CD4-positive, alpha-beta T cell treated with Interferon gamma for 1 hour (primary cell): ENCODE results near the gene F8A3.
"Not testable (repeated sequence)": the region's sequence is repeated elsewhere in the genome, so short reads cannot be mapped to it uniquely, and the experiment has no call there.

Experiments used
- DNase-seq: peaks from one replicate; pipeline ENCODE4 v3.0.0-alpha.2; 2020

Gene F8A3

DNA sequence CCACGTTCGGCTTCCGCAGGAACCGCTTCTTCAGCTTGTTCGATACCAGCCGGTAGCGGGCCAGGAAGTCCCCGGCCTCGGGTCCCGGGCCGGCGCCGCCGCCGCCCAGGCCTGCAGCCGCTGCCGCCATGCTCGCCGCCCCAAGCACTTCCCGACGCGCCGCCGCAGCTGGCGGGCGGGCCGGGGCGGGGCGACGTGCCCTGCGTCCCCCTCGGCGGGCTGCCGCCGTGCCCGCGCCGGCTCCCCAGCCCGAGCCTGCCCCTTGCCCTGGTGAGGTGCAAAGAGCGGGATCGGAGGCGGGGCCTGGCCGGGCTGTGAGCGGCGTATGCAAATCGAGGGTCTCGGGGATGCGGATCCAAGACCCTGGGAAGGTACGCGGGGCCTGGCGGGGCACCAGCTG, at the start of gene F8A3:
TSS of gene F8A3 (minus strand) at position 150 of the 400 bp plus-strand sequence. CDS start at position 130, 20 bp downstream.
- not testable (repeated sequence) for DNase-seq

DNA sequence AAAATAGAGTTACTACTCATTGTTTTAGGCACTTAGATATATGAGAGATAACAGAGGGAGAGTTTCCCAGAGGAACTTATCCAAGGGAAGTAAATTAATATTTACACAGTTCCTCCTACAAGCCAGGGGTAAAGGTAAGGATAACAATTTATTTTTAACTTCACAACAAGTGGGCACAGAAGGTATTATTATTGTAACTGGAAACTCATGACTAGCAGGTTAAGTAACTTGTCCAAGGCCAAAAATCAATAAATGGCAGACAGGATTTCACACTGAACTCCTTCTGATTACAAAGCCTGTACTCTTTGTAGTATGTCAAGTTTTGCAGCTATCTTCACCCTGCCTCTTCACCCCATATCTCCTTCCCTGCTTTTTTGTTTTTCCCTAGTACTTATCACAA, 46.9 kb upstream of the F8A3 start:
- no peak for DNase-seq

DNA sequence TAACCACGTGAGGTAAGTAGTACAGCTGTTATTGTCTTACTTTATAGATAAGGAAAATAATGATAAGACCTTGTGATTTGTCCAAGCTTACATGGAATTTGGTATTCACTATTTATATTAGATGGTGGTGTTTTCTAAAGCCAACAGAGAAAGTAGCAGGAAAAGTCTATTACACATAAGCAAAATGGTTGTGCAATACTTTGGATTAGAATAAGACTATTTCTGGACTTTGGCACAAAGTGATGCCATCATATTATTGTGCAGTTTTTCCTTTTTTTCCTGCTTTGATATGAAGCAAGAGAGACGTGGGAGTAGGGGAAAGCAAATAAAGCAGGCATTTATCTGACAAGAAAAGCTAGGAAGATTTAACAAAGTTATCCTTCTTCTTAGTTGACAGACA, 36.7 kb upstream of the F8A3 start:
- DNase-seq, result not testable (repeated sequence)

DNA sequence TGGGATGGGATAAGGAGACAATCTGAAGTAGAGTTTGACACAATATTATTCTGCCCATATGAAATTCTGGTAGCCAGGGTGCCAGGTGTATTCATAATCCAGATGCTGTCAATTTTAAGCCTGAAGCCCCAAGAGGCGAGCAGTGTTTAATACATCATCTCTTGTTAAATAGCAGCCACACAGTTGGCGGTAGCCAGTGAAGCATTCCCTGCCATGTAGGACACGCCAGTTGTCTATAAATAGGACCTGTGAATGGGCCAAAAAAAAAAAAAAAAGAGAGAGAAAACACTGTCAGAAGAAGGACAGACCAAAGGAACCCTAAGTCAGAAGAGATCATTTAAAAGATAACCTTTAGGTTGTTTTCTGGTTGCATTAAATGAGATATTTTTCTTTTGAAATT, 33.0 kb upstream of the F8A3 start:
- not testable (repeated sequence) for DNase-seq

DNA sequence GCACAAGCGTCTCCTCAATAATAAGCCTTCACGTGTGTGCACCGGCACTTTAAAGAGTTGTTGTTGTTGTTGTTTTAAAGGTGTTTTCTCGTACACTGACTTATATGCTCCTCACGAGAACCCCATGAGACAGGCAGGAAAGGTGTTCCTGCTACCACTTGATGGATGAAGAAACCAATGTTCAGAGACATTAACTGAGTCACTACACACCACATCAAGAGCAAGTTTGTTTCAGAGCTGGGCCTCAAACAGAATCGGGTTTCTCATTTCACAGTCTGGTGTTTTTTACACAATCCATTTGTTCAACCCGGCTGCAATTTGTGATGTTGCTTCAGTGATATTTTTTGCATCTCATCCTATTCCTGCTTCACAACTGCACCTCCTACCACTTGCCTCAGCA, 18.7 kb upstream of the F8A3 start:
- DNase-seq, result not testable (repeated sequence)

DNA sequence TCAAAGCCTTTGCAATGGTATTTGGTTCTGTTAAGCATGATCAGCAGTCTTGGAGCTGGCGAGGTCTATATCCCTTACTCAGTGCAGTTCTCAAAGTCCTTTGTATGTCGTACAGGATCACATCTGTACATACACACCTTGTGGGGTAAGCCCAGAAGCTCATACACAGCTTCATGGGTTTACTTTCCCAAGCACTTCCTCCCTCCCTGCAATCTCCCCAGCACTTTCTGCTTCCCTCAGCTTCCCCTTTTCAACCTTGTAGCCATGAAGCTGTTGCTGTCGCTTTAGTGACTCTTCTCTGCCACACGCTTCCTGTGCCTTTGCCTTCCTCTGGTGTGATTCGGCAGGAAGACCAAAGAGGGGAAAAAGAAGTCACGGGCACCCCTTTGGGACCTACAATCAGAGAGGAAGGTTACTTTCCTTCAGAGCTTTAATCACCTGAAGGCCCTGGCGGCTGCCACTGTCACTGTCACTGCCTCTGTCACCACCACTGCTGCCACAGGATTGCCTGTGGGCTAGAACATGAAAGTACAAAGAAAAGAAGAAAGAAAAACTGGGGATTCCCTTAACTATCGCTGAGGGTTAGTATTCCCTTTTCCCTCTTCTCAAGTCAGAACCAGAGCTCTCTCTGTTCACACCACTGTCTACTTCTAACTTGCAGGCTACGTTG, 8.0 kb upstream of the F8A3 start:
- DNase-seq, result not testable (repeated sequence)

DNA sequence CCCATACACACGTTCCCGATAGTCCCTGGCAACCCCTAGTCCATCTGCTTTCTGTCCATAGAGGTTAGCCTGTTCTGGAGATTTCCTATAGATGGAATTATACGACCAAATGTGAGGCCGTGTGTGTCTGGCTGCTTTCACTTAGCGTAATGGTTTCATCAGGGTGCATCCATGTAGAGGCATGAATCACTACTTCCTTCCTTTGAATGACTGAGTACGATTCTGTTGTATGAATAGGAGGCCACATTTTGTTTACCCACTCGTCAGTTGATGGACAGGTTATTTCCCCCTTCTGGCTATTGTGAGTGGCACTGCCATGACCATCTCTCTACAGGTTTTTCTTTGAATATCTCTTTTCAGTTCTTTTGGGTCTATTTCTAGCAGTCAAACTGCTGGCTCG, 2.1 kb upstream of the F8A3 start:
- DNase-seq, result not testable (repeated sequence)

DNA sequence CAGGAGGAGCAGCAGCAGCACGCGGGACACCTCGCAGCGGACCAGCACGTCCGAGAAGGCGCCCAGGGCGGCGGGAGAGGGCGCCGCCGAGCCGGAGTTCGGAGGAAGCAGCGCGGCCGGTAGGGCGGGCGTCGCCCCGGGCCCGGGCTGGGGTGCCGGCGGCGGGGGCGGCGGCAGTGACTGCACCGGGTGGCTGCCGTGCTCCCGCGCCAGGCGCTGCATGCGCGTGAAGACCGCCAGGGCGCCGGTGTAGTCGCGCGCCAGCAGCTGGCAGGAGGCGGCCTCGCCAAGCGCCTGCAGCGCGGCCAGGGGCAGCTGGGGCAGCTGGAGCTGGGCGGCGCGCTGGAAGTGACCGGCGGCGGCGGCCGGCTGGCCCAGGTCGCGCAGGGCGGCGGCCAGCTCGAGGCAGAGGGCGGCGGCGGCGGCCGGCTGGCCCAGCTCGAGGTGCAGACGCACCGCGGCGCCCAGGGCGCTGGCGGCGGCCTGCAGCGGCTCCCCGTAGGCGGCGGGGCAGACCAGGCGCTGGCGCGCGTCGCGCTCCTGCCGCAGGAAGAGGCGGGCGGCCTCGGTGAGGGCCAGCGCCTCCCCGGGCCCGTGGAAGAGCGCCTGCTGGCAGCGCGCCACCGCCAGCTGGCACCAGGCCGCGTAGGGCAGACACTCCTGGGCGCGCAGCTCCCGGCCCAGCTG, 516 bp downstream of the F8A3 start:
- not testable (repeated sequence) for DNase-seq

DNA sequence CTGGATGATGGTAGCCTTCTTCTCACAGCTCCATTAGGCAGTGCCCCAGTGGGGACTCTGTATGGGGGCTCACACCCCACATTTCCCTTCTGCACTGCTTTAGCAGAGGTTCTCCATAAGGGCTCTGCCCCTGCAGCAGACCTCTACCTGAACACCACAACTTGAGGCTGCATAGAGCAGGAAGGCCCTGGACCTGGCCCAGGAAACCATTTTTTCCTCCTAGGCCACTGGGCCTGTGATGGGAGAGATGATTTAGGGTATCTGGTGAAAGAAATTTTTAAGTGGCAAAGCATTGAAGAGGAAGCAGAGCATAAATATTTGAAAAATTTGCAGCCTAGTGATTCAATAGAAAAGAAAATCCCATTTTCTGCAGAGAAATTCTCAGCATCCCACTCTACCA, 17.3 kb downstream of the F8A3 start:
- no peak for DNase-seq

DNA sequence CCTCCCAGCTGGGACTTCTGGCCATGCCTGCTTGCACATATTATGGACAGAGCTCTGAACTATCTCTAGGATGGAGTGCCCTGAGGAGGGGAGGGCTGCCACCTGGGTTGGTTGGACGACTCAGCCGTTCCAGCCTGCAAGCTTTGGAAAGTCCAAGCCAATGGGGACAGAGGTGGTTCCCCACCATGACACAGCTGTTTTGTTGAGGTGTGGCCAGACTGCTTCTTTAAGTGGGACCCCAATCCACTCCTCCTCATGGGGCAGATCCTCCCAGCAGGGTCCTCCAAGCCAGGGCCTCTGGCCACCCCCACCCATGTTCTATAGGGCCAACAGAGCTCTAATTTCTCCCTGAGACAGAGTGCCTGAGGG, 22.7 kb downstream of the F8A3 start:
- DNase-seq, result no peak

DNA sequence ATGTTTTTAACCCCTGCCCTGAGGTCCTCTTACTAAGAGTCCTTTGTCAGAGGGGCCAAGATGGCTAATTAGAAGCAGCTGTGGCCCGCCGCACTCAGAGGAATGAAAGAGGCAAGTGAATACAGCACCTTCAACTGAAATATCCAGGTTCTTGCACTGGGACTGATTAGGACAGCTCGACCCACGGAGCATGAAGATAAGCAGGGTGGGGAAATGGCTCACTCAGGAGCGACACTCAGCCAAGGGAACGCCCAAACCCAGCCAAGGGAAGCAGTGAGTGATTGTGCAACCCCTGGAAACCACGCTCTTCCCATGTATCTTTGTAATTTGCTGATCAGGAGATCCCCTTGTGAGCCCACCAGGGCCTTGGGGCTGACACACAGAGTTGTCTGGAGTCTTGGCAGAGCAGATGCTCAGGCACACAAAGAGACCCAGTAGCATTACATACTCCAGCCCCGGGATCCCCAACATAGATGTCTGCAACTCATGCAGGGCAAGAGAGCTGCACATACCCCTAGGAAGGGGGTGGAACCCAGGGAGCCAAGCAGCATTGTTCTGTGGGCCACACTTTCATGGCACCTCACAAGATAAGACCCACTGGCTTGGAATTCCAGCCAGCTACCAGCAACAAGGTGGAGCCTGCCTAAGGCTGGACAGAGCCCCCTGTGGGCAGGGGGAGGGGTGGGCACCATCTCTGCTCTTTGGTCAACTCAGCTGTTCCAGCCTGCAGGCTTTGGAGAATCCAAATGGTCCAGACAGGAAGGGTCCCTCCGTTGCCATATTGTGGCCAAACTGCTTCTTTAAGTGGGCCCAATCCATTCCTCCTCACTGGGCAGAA, 23.3 kb downstream of the F8A3 start:
- DNase-seq, result no peak

DNA sequence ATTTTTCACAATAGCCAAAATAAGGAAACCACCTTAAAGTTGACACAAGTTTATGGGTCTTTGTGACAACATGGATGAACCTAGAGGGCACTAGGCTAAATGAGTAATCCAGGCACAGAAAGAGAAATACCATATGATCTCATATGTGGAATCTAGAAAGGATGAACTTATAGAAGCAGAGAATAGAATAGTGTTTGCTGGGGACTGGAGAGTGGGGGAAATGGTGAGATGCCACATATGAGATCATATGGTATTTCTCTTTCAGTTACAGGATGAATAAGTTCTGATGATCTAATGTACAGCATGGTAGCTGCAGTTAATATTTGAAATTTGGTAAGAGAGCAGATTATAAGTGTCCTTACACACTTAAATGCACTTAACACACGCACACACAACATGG, 40.7 kb downstream of the F8A3 start:
- no peak for DNase-seq
